Natural killer cell (primary cell): ENCODE measurements around the gene NPAS3. TPM values are rescaled to one million over a fixed set of nuclear protein-coding genes. Genes with fewer than 3 reads are reported as not detected.

Experiments
- ATAC-seq, 3 donors: fragments of 150-1000 bp in 2 of 3; fragments of 200-7000 bp in 1 of 3; cut with Tn5 transposase; 1 replicate in 1 of 3; 2 replicates in 2 of 3; pipeline ENCODE4 v1.10.0; 2021; ENCODE audit warnings: mild to moderate bottlenecking in 2 of 3, moderate library complexity in 2 of 3
- DNase-seq, 2 donors: peaks; one replicate each; pipeline versions ENCODE4 v3.0.0 to v3.0.0-alpha.2; 2013 to 2021; ENCODE audit warnings: mixed read lengths in 1 of 2
- H3K27ac ChIP-seq: one replicate; pipeline ENCODE4 v1.5.1; 2013; ENCODE audit warnings: mild to moderate bottlenecking, low read length
- H3K27me3 ChIP-seq: one replicate; pipeline ENCODE4 v1.6.1; 2013; ENCODE audit warnings: low read length; ENCODE audit not compliant: control insufficient read depth, insufficient read depth
- H3K36me3 ChIP-seq: one replicate; pipeline ENCODE4 v1.6.1; 2013; ENCODE audit warnings: low read length; ENCODE audit not compliant: control insufficient read depth, insufficient read depth
- H3K4me1 ChIP-seq: one replicate; pipeline ENCODE4 v1.6.1; 2013; ENCODE audit warnings: low read length; ENCODE audit not compliant: control insufficient read depth, insufficient read depth
- H3K4me3 ChIP-seq: one replicate; pipeline ENCODE4 v1.5.1; 2013; ENCODE audit warnings: low read length
- H3K9me3 ChIP-seq: one replicate; pipeline ENCODE4 v1.6.1; 2013; ENCODE audit warnings: low read length; ENCODE audit not compliant: control insufficient read depth, insufficient read depth
- H3K27ac Mint-ChIP-seq, 2 donors: one replicate each; pipeline ENCODE4 v1.8.0; 2022; ENCODE audit warnings: mild to moderate bottlenecking in 2 of 2, mixed read lengths in 2 of 2, moderate library complexity in 1 of 2
- H3K27me3 Mint-ChIP-seq, 2 donors: one replicate each; pipeline ENCODE4 v1.8.0; 2022; ENCODE audit warnings: low read depth in 2 of 2, mixed read lengths in 2 of 2
- H3K36me3 Mint-ChIP-seq: one replicate; pipeline ENCODE4 v1.8.0; 2022; ENCODE audit warnings: mixed read lengths
- H3K4me1 Mint-ChIP-seq, 2 donors: one replicate each; pipeline ENCODE4 v1.8.0; 2022; ENCODE audit warnings: mixed read lengths in 2 of 2
- H3K4me3 Mint-ChIP-seq: one replicate; pipeline ENCODE4 v1.8.0; 2022; ENCODE audit warnings: mild to moderate bottlenecking, moderate library complexity, mixed read lengths
- H3K9me3 Mint-ChIP-seq, 2 donors: one replicate each; pipeline ENCODE4 v1.8.0; 2022; ENCODE audit warnings: mixed read lengths in 2 of 2
- whole genome bisulfite sequencing: methylation state at CpG from one replicate; pipeline ENCODE4 v1.1.7; 2013; ENCODE audit warnings: missing lambda C conversion rate; ENCODE audit not compliant: insufficient coverage; 5-methylcytosine and 5-hydroxymethylcytosine counted together
- intact Hi-C: fragments of 100-400 bp; cut with micrococcal nuclease; formaldehyde crosslinking; loops from one replicate; pipeline ENCODE4 v1.14.2; 2022
- total RNA-seq, 4 donors: library from RNA; stranded (reverse); fragments of 120-200 nt in 1 of 4; gene quantifications; one replicate each; pipeline versions ENCODE4 v1.2.3 to v1.2.4, GENCODE V29; 2013 to 2022
- TF ChIP-seq, protein P1 (sequence below): fragments of 200-600 bp; IDR thresholded peaks from one replicate; pipeline ENCODE4 v1.8.0; 2022; ENCODE audit warnings: antibody characterized with exemption

Gene NPAS3
- total RNA-seq, 3 donors from 2014 or later (not counting 1 experiment from before 2014, with no cell fraction given) = not detected

DNA sequence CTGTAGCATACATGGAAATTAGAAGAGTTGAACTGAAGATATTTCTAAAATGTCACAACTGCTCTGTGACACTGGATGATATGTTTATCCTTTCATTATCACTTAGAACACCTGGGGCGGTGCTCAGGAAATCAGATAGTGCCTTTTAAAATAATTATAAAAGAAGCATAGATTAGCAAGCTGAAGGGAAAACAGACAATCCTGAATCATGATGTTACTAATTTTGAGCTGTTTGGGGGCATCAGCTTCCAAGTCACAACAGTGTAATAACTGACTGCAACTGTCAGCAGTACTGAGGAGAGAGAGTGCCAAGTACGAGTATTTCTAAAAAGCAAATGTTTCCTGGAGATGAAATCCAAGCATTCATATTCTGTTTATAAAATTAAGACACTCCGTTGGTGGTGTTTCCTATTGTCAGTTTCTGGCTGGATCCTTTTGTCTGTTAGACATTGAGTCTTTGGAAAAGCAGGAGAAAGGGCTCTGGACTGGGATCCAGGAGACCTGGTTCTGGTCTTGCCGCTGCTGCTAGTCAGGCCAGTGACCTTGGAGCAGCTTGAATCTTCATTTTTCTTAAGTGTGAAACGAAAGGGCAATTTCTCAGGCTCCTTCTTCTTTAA is 632.1 kb downstream of the NPAS3 start:
- Histone ChIP-seq H3K27me3 (no peaks in the 10 kb centered on the region), H3K4me3 (no peak overlapping the region), H3K9me3 (no peaks in the 10 kb centered on the region), H3K4me1 (no peaks in the 10 kb centered on the region), H3K36me3 (no peaks in the 10 kb centered on the region), H3K27ac (no peak overlapping the region)
- ATAC-seq = no peak
- TF ChIP-seq, protein P1, sequence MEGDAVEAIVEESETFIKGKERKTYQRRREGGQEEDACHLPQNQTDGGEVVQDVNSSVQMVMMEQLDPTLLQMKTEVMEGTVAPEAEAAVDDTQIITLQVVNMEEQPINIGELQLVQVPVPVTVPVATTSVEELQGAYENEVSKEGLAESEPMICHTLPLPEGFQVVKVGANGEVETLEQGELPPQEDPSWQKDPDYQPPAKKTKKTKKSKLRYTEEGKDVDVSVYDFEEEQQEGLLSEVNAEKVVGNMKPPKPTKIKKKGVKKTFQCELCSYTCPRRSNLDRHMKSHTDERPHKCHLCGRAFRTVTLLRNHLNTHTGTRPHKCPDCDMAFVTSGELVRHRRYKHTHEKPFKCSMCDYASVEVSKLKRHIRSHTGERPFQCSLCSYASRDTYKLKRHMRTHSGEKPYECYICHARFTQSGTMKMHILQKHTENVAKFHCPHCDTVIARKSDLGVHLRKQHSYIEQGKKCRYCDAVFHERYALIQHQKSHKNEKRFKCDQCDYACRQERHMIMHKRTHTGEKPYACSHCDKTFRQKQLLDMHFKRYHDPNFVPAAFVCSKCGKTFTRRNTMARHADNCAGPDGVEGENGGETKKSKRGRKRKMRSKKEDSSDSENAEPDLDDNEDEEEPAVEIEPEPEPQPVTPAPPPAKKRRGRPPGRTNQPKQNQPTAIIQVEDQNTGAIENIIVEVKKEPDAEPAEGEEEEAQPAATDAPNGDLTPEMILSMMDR = no peak
- Mint-ChIP-seq H3K27me3 (no peaks in the 10 kb centered on the region), H3K9me3 (peaks cover 0 to 5% of the 10 kb centered on the region in 2 donors), H3K36me3 (no peaks in the 10 kb centered on the region), H3K4me3 (no peak overlapping the region), H3K27ac (no peak overlapping the region), H3K4me1 (no peaks in the 10 kb centered on the region)
- DNase-seq = no peak
- intact Hi-C loops = no loop called here
- WGBS = 79% methylated on average over 4 of the region's 5 CpGs

DNA sequence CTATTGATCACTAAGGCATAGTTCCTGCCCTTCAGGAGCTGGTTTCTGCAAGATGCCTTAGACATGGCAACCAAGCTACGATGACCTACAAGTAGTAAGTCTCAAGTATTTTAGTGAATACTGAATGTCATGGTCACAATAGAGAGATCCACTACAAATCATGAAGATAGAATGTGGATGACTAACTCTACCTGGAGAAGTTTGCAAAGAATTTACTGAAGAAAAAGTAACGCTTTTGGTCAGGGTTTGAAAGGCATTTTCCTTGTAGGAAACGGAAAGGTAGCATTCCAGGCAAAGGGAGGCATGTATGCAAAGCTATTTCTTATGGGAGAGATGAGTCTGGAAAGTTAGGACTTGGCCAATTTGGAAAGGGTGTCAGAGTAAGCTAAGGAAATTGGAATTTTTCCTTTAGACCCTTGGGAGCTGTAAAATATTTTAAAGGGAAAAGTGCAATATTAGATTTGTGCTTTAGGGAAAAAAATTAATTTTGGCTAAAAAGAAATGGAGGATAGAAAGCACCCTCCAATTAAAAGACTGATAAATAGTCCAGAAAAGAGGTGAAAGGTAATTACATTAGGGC is 634.7 kb downstream of the NPAS3 start:
- Mint-ChIP-seq H3K36me3 (no peaks in the 10 kb centered on the region), H3K4me3 (no peak overlapping the region), H3K27me3 (no peaks in the 10 kb centered on the region), H3K9me3 (peaks cover 0 to 5% of the 10 kb centered on the region in 2 donors), H3K4me1 (no peaks in the 10 kb centered on the region), H3K27ac (no peak overlapping the region)
- Histone ChIP-seq H3K9me3 (no peaks in the 10 kb centered on the region), H3K36me3 (no peaks in the 10 kb centered on the region), H3K27me3 (no peaks in the 10 kb centered on the region), H3K4me1 (no peaks in the 10 kb centered on the region), H3K27ac (no peak overlapping the region), H3K4me3 (no peak overlapping the region)
- no peak for DNase-seq
- intact Hi-C loops = no loop called here
- no peak for ATAC-seq
- 88% methylated on average over 3 of the region's 3 CpGs for WGBS
- TF ChIP-seq, protein P1 = no peak

DNA sequence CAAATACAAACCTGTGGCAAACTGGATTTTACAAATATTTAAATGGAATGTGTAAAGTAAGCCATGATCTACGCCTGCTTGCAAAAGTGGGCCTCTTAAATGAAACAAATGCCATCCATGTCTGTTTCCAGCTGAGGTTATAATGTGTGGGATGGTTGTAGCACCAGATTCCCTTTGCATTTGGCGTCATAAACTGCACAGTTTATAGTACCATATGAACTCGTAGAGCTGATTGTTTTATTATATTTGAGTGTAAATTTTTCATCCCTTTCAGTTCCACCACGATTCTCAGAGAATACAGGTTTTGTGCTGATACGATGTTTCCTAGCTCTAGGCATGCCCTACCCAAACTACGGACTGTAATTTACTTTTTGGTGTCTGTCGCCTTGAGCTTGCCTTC is 637.3 kb downstream of the NPAS3 start:
- H3K4me3 Mint-ChIP-seq = no peak overlapping the region
- Histone ChIP-seq H3K27me3 (no peaks in the 10 kb centered on the region), H3K36me3 (no peaks in the 10 kb centered on the region), H3K4me1 (no peaks in the 10 kb centered on the region), H3K9me3 (no peaks in the 10 kb centered on the region), H3K27ac (no peak overlapping the region), H3K4me3 (no peak overlapping the region)
- DNase-seq (no peak), ATAC-seq (no peak)
- no peaks in the 10 kb centered on the region for H3K36me3 Mint-ChIP-seq
- 87% methylated on average over 7 of the region's 7 CpGs for WGBS
- no peaks in the 10 kb centered on the region for H3K4me1 Mint-ChIP-seq
- peaks cover 0 to 5% of the 10 kb centered on the region in 2 donors for H3K9me3 Mint-ChIP-seq
- TF ChIP-seq, protein P1 = no peak
- H3K27me3 Mint-ChIP-seq = no peaks in the 10 kb centered on the region
- intact Hi-C loops = no loop called here
- no peak overlapping the region for H3K27ac Mint-ChIP-seq
